Transverse colon (tissue), 4 donors: Measurements from ENCODE around the gene FBXL16. TPM values are rescaled to one million over a fixed set of nuclear protein-coding genes. Genes with fewer than 3 reads are reported as not detected.

ENCODE experiments used
- DNase-seq: peaks from one replicate; pipeline ENCODE4 v3.0.0-alpha.2; 2019
- H3K27ac ChIP-seq, 4 donors: fragments of 200-600 bp; sonication (generic); 2 replicates each; pipeline ENCODE4 v1.5.1; 2016 to 2018; ENCODE audit warnings: inconsistent platforms in 4 of 4
- H3K27me3 ChIP-seq: fragments of 200-600 bp; sonication (generic); 2 replicates; pipeline ENCODE4 v1.5.1; 2017; ENCODE audit warnings: inconsistent platforms
- H3K36me3 ChIP-seq, 4 donors: fragments of 200-600 bp; sonication (generic); 2 replicates each; pipeline ENCODE4 v1.5.1; 2017 to 2019; ENCODE audit warnings: inconsistent platforms in 4 of 4
- H3K4me1 ChIP-seq, 4 donors: fragments of 200-600 bp; sonication (generic); 2 replicates each; pipeline ENCODE4 v1.5.1; 2017 to 2020; ENCODE audit warnings: inconsistent platforms in 4 of 4
- H3K4me3 ChIP-seq, 4 donors: fragments of 200-600 bp; sonication (generic); 1 replicate in 1 of 4; 2 replicates in 3 of 4; pipeline versions ENCODE4 v1.5.1 to v1.6.1; 2017 to 2019; ENCODE audit warnings: inconsistent platforms in 4 of 4
- H3K9me3 ChIP-seq, 2 donors: fragments of 200-600 bp; sonication (generic); 2 replicates each; pipeline ENCODE4 v1.5.1; 2017 to 2019; ENCODE audit warnings: inconsistent platforms in 2 of 2
- EP300 ChIP-seq: sonication (generic); formaldehyde crosslinking; IDR thresholded peaks from one replicate; pipeline ENCODE4 v1.6.1; 2017; ENCODE audit warnings: antibody characterized with exemption, low read depth
- POLR2A ChIP-seq: fragments of 450-650 bp; IDR thresholded peaks from one replicate; pipeline ENCODE4 v1.6.1; 2016; ENCODE audit warnings: antibody characterized with exemption, mild to moderate bottlenecking, moderate library complexity
- POLR2AphosphoS5 ChIP-seq, 3 donors: sonication (generic); formaldehyde crosslinking; IDR thresholded peaks; one replicate each; pipeline ENCODE4 v1.6.1; 2016; ENCODE audit warnings: antibody characterized with exemption in 3 of 3
- WGBS, 2 donors: methylation state at CpG; one replicate each; pipeline ENCODE4 v1.1.5; 2018; ENCODE audit warnings: low coverage in 1 of 2; 5-methylcytosine and 5-hydroxymethylcytosine counted together
- in situ Hi-C, 4 donors: fragments of 200-750 bp; cut with MboI; loops; one replicate each; pipeline versions ENCODE4 v1.15.0 to v1.15.1; 2017; ENCODE audit warnings: low sequenced_read_pairs in 3 of 4, low pct_ligation_motif_present in 1 of 4, low pct_unique_long_range_greater_than_20kb in 1 of 4
- intact Hi-C: fragments of 100-400 bp; cut with DNase I; formaldehyde crosslinking; loops from one replicate; pipeline ENCODE4 v1.15.1; 2023; ENCODE audit warnings: low total_unique reads
- total RNA-seq, 4 donors: library from RNA; depleted of rRNA; stranded (reverse); fragments of >200 nt; gene quantifications; one replicate each; pipeline ENCODE4 v1.1.0, GENCODE V29; 2016
- TF ChIP-seq, protein P1 (sequence below), 5 experiments: fragments of 200-600 bp in 3 of 5; fragments of 450-650 bp in 2 of 5; sonication (generic) in 3 of 5; IDR thresholded peaks; 1 replicate in 2 of 5; 2 replicates in 3 of 5; pipeline ENCODE4 v1.5.1; 2016 to 2017; ENCODE audit warnings: antibody characterized with exemption in 5 of 5, inconsistent platforms in 3 of 5, mild to moderate bottlenecking in 2 of 5, moderate library complexity in 1 of 5

FBXL16 gene
- total RNA-seq, 4 donors from 2014 or later, result 0.60 to 3.5 (median 1.6) TPM; not detected in 1

DNA sequence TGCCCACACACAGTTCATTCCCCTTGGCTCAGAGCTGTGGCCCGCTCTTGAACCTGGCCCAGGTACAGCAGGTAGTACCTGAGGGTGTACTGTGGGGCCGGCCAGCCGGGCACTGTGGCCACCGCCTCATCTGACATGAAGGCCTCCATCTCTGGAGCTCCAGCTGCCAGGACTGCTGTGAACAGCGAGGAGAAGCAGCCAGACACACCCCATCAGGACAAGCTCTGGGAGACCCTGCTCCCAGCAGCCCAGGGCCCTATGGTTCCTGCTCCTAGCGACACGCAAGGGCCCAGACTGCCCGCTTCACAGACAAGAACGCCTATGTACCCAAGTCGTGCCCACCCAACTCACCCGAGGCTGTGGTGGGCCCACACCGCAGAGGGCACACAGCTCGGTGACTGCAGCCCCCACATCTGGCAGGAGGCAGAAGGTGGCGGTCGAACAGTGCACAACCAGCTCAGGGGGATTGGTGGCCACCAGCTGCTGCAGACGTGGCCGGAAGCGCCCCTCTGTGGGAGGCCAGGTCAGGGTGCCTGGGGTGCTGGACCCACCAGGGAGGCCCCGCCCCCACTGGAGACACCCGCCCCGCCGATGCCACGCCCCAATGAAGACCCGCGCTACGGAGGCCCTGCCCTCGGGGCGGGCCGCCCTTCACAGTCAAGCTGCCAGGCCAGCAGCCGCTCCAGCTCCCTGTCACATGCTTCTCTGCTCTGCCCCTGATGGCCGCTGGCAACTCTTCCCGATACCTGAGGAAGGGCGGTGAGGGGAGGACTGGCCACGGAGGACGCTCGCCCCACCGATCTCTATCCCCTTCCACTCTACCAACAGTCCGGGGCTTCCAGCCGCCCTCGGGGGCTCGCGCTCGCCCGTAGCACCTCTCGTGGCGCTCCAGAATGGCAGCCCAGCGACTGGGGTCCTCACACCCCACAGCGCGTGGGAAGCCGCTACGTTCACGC, 26.5 kb downstream of the FBXL16 start:
- peak overlapping the region; percentile 25 to 81 (median 49) for H3K4me3 ChIP-seq
- DNase-seq, result peak; percentile 74
- H3K4me1 ChIP-seq, result peaks cover 45 to 83% (median 64%) of the 10 kb centered on the region in 4 donors
- peaks cover 0 to 9% (median 0%) of the 10 kb centered on the region in 4 donors for H3K36me3 ChIP-seq
- intact Hi-C loops (no loop called here), in situ Hi-C loops (no loop called here)
- peak overlapping the region; percentile 91 to 96 (median 95) for H3K27ac ChIP-seq
- WGBS, 2 donors, result 29% methylated on average over 35 of the region's 52 CpGs; no CpG with 5 or more reads in 1 of the 2 donors
- no peaks in the 10 kb centered on the region for H3K27me3 ChIP-seq
- TF ChIP-seq EP300, result no peak
- peak; percentile 5 for TF ChIP-seq POLR2A
- TF ChIP-seq, protein P1, sequence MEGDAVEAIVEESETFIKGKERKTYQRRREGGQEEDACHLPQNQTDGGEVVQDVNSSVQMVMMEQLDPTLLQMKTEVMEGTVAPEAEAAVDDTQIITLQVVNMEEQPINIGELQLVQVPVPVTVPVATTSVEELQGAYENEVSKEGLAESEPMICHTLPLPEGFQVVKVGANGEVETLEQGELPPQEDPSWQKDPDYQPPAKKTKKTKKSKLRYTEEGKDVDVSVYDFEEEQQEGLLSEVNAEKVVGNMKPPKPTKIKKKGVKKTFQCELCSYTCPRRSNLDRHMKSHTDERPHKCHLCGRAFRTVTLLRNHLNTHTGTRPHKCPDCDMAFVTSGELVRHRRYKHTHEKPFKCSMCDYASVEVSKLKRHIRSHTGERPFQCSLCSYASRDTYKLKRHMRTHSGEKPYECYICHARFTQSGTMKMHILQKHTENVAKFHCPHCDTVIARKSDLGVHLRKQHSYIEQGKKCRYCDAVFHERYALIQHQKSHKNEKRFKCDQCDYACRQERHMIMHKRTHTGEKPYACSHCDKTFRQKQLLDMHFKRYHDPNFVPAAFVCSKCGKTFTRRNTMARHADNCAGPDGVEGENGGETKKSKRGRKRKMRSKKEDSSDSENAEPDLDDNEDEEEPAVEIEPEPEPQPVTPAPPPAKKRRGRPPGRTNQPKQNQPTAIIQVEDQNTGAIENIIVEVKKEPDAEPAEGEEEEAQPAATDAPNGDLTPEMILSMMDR (IDR thresholded peaks at IDR 0.05), result no peak
- no peaks in the 10 kb centered on the region for H3K9me3 ChIP-seq

DNA sequence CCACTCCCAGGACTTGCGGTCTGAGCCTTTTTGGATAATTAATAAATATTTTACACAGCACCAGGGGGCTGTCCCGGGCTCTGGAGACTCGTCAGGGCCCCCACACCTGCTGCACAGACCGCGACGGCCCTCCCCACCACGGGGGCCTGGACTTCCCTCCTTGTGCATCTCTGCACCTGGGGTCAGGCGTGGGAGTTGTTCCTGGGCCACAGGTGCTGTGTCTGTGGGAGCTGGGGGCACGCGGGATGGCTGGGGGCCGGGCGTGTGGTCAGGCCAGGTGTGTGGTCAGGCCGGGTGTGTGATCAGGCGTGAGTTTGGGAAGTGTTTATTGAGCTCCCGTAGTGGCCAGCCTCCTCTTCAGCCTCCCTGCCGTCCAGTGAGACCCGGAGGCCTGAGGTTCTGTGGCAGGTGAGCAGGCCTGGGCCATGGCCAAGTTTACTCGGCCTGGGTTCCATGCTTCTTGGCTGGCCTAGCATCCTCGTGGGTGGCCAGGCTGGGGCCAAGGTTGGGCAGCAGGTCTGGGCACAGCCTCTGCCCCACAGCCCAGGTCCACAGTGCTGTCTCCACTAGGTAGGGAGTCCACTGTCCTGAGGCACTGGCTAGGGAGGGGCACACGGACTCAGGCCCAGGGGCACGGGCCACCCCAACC, 27.3 kb downstream of the FBXL16 start:
- H3K27me3 ChIP-seq, result no peaks in the 10 kb centered on the region
- intact Hi-C loops, result no loop called here
- H3K4me3 ChIP-seq, result no peak overlapping the region
- peak overlapping the region in 2 of 4 donors; percentile 95 to 96 for H3K27ac ChIP-seq
- in situ Hi-C loops, result no loop called here
- peaks cover 0 to 9% (median 0%) of the 10 kb centered on the region in 4 donors for H3K36me3 ChIP-seq
- no peak for DNase-seq
- H3K4me1 ChIP-seq, result peaks cover 42 to 78% (median 59%) of the 10 kb centered on the region in 4 donors
- 77% methylated on average over 19 of the region's 21 CpGs; no CpG with 5 or more reads in 1 of the 2 donors for WGBS, 2 donors
- TF ChIP-seq EP300 (no peak), POLR2AphosphoS5 (IDR thresholded peaks at IDR 0.05) (no peak), POLR2A (no peak)
- TF ChIP-seq, protein P1 (IDR thresholded peaks at IDR 0.05), result no peak
- H3K9me3 ChIP-seq, result no peaks in the 10 kb centered on the region

DNA sequence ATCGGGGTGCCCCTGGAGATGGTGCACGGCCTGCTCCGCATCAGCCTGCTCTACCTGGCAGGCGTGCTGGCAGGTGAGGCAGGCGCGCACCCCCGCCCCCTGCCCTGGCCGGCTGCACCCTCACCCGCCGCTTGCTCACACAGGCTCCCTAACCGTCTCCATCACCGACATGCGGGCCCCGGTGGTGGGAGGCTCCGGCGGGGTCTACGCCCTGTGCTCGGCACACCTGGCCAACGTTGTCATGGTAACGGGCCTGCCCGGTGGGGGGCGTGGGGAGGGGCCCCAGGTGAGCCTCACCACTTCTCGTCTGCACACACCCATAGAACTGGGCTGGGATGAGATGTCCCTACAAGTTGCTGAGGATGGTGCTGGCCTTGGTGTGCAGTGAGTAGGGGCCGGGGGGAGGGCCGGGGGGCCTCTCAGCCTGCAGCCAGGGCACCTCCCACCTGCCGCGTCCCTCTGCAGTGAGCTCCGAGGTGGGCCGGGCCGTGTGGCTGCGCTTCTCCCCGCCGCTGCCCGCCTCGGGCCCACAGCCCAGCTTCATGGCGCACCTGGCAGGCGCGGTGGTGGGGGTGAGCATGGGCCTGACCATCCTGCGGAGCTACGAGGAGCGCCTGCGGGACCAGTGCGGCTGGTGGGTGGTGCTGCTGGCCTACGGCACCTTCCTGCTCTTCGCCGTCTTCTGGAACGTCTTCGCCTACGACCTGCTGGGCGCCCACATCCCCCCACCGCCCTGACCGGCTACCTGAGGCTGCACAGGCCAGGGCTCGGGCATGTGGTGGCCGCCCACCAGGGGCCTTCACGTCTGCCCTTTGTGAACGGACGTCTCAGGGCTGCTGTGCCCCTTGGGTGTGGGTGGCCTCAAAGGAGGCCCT, 28.0 kb downstream of the FBXL16 start:
- no peaks in the 10 kb centered on the region for H3K27me3 ChIP-seq
- intact Hi-C loops, result no loop called here
- in situ Hi-C loops, result no loop called here
- H3K4me1 ChIP-seq, result peaks cover 34 to 70% (median 53%) of the 10 kb centered on the region in 4 donors
- peaks cover 0 to 9% (median 0%) of the 10 kb centered on the region in 4 donors for H3K36me3 ChIP-seq
- no peak for DNase-seq
- H3K27ac ChIP-seq, result peak overlapping the region in 3 of 4 donors; percentile 27 to 69 (median 40)
- TF ChIP-seq, protein P1 (IDR thresholded peaks at IDR 0.05), result no peak
- TF ChIP-seq POLR2AphosphoS5 (IDR thresholded peaks at IDR 0.05) (no peak), POLR2A (no peak), EP300 (no peak)
- no peaks in the 10 kb centered on the region for H3K9me3 ChIP-seq
- WGBS, 2 donors, result 71% methylated on average over 31 of the region's 57 CpGs; no CpG with 5 or more reads in 1 of the 2 donors
- no peak overlapping the region for H3K4me3 ChIP-seq
